ENCODE results near the gene LRP11. TPM values are rescaled to one million over a fixed set of nuclear protein-coding genes. Genes with fewer than 3 reads are reported as not detected.

The LRP11 gene
- total RNA-seq, 1 experiment from 2014 or later: 13.2 TPM

DNA sequence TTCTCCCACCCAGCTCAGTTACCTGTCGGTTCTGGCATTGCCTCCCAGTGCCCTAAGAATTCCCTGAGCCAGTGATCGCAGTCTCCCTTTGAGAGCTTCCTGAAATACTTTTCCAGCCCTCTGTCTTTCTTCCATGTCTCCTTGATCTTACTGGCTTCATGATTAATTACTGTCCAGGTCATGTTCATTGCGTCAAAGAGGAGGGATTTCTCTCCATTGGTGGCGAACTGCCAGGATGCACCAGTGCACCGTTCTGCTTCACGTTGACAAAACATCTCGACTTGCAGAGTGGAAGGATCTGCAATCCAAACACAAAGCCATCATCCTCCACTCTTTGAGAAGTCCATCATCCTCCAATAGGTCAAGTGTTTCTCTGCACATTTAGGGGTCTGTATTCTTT lies 25.2 kb upstream of the LRP11 start:
- Histone ChIP-seq H3K36me3 (replicated peaks; ENCODE audit: control insufficient read depth, insufficient read depth, low read length) (no peaks in the 10 kb centered on the region), H3K4me3 (ENCODE audit: insufficient read depth, low read depth, low read length) (no peak overlapping the region), H3K27me3 (ENCODE audit: control insufficient read depth, insufficient read depth, low read length) (peaks cover 1% of the 10 kb centered on the region; the same call in 1 of the 2 replicates)
- DNase-seq: no peak

DNA sequence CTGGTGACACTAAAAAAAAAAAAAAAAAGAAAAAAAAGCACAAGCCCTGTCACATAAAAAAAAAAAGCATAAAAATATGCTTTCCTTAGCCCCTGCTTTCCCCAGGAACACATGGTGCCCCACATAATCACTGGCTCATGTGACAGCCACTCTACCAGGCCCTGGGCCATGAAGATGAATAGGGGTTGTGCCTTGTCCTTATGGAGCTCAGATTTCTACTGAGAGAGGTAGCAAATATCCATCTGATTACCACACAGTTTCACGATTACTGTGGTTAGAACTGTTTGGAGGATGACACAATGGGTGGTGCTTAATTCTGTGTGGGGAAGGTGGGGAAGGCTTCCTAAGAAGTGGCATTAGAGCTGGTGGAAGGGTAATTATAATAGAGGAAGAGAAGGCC lies 24.5 kb upstream of the LRP11 start:
- no peak for DNase-seq
- Histone ChIP-seq H3K36me3 (replicated peaks; ENCODE audit: control insufficient read depth, insufficient read depth, low read length) (no peaks in the 10 kb centered on the region), H3K4me3 (ENCODE audit: insufficient read depth, low read depth, low read length) (no peak overlapping the region), H3K27me3 (ENCODE audit: control insufficient read depth, insufficient read depth, low read length) (peaks cover 4% of the 10 kb centered on the region; the same call in 1 of the 2 replicates)

DNA sequence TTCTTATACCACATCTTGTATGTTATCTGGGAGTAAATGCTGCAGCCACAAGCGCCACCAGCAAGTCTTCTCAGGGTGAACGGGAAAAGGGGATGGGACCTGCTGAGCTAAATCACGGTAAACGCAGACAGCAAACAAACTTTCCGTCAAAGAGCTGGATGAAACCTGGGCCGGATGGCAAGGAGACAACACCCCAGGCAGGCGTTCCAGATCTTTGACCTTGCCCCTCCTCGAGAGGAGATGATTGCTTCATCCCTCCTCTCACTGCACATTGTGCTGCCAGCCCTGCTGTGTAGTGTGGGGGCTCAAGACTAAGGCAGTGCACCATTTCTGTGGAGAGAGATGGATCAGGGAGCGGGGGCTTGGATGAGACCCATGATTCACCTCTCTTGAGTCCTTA lies 23.9 kb upstream of the LRP11 start:
- H3K36me3 ChIP-seq (replicated peaks; ENCODE audit: control insufficient read depth, insufficient read depth, low read length): no peaks in the 10 kb centered on the region
- no peak for DNase-seq
- H3K27me3 ChIP-seq (ENCODE audit: control insufficient read depth, insufficient read depth, low read length): peaks cover 4% of the 10 kb centered on the region; the same call in 1 of the 2 replicates
- H3K4me3 ChIP-seq (ENCODE audit: insufficient read depth, low read depth, low read length): no peak overlapping the region

DNA sequence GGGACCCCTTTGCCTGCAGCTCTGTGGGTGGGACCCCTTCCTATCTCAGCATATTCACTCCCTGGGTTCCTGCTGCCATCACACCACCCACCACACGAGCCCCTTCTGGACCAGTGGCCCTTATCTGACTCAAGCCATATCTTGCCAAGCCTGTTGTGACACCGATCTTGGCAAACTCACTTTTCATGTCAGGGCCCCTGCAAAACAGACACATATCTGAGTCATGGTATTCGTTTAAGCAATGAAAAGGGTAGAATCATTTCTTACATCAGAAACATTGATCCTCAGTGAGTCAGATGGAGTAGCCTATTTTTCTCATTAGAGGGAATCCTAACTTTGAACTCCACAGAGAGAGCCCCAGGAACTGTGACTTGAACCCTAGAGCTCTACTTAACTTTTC lies 23.2 kb upstream of the LRP11 start:
- H3K36me3 ChIP-seq (replicated peaks; ENCODE audit: control insufficient read depth, insufficient read depth, low read length): no peaks in the 10 kb centered on the region
- H3K27me3 ChIP-seq (ENCODE audit: control insufficient read depth, insufficient read depth, low read length): peaks cover 4% of the 10 kb centered on the region; the same call in 1 of the 2 replicates
- H3K4me3 ChIP-seq (ENCODE audit: insufficient read depth, low read depth, low read length): no peak overlapping the region
- no peak for DNase-seq

DNA sequence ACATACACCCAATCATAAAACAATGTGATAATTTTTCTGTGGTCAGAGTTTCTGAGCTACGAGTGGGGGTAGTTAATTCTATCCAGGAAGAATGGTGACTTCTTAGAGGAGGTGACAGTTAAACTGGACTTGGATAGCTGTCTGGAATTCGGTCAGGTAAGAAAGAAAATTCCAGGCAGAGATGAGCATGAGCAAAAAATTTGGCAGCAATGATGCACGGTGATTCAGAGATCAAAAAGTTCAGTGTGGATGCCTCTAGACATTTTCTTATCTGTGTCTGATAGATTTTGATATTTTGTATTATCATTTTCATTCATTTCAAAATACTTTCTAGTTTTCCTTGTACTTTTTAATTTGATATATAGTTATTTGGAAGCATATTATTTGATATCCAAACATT lies 21.7 kb upstream of the LRP11 start:
- H3K36me3 ChIP-seq (replicated peaks; ENCODE audit: control insufficient read depth, insufficient read depth, low read length): no peaks in the 10 kb centered on the region
- no peak overlapping the region for H3K4me3 ChIP-seq (ENCODE audit: insufficient read depth, low read depth, low read length)
- DNase-seq: no peak
- peaks cover 4% of the 10 kb centered on the region; the same call in 1 of the 2 replicates for H3K27me3 ChIP-seq (ENCODE audit: control insufficient read depth, insufficient read depth, low read length)

DNA sequence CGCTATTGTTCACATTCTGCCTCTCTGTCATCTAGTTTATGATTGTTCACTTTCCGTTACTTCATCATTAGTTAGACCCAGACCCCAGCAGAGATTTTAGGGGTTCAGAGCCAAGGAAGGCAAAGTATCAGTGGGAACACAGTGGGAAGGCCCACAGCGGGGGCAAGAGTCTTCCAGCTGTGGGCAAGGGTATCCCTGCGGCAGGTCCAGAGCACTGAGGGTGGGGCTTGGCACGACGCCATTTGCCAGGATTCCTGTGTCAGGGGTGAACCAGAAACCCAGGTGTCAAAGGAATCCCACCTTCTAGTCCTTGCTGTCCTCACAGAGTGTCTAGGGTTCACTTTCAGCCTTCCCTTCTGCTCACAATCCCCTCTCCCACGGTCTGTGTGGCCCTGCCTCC lies 20.5 kb upstream of the LRP11 start:
- H3K4me3 ChIP-seq (ENCODE audit: insufficient read depth, low read depth, low read length): no peak overlapping the region
- H3K27me3 ChIP-seq (ENCODE audit: control insufficient read depth, insufficient read depth, low read length): peaks cover 5% of the 10 kb centered on the region; the same call in 1 of the 2 replicates
- DNase-seq: no peak
- H3K36me3 ChIP-seq (replicated peaks; ENCODE audit: control insufficient read depth, insufficient read depth, low read length): no peaks in the 10 kb centered on the region

DNA sequence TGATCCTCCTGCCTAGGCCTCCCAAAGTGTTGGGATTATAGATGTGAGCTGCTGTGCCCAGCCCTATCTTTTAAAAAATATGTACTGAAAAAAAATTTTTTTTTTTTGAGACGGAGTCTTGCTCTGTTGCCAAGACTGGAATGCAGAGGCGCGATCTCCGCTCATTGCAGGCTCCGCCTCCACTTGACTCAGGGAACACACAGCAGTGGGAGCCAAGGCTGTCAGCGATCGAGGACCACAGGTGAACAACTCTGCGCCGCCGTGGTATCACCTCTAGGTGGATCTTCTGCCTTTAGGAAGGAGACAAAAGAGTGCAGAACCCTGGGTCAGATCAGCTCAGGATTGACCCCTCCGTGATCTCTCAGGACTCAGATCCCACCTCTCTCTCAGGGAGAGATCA lies 20.1 kb upstream of the LRP11 start:
- no peaks in the 10 kb centered on the region for H3K36me3 ChIP-seq (replicated peaks; ENCODE audit: control insufficient read depth, insufficient read depth, low read length)
- no peak overlapping the region for H3K4me3 ChIP-seq (ENCODE audit: insufficient read depth, low read depth, low read length)
- peaks cover 5% of the 10 kb centered on the region; the same call in 1 of the 2 replicates for H3K27me3 ChIP-seq (ENCODE audit: control insufficient read depth, insufficient read depth, low read length)
- peak; percentile 68 for DNase-seq

DNA sequence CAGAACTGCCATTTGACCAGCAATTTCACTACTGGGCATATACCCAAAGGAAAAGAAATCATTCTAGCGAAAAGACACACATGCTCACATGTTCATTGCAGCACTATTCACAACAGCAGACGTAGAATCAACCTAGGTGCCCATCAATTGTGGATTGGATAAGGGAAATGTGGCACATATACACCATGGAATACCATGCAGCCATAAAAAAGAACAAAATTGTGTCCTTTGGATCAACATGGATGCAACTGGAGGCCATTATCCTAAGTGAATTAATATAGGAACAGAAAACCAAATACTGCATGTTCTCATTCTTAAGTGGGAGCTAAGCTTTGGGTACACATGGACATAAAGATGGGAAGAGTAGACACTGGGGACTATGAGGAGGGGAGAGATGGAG lies 17.7 kb upstream of the LRP11 start:
- no peak for DNase-seq
- H3K27me3 ChIP-seq (ENCODE audit: control insufficient read depth, insufficient read depth, low read length): peaks cover 5% of the 10 kb centered on the region; the same call in 1 of the 2 replicates
- no peak overlapping the region for H3K4me3 ChIP-seq (ENCODE audit: insufficient read depth, low read depth, low read length)
- no peaks in the 10 kb centered on the region for H3K36me3 ChIP-seq (replicated peaks; ENCODE audit: control insufficient read depth, insufficient read depth, low read length)

DNA sequence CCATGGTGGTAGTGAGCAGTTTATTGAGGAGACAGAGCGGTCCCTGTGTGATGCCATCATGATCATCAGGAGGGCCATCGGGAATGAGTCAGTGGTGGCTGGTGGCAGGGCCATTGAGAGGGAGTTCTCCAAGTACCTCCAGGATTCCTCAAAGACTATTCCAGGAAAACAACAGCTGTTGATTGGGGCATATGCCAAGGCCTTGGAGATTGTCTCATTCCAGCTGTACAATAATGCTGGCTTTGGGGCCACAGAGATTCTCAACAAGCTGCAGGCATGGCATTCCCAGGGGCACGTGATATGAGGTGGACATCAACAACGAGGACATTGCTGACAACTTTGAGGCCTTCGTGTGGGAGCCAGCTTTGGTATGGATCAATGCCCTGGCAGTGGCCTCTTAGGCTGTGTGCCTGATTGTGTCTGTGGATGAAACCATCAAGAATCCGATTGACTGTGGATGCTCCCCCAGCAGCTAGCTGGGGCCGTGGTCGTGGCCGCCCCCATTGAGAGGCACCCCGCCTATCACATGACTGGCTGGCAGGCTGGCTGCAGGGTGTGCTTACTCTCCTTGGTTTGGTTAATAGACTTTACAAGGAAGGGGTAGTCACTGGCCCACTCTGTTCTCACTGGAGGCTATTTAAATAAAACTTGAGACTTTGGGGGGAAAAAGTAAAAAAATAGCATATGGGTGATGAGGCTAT lies 17.1 kb upstream of the LRP11 start:
- DNase-seq: no peak
- H3K36me3 ChIP-seq (replicated peaks; ENCODE audit: control insufficient read depth, insufficient read depth, low read length): no peaks in the 10 kb centered on the region
- no peak overlapping the region for H3K4me3 ChIP-seq (ENCODE audit: insufficient read depth, low read depth, low read length)
- peaks cover 5% of the 10 kb centered on the region; the same call in 1 of the 2 replicates for H3K27me3 ChIP-seq (ENCODE audit: control insufficient read depth, insufficient read depth, low read length)

DNA sequence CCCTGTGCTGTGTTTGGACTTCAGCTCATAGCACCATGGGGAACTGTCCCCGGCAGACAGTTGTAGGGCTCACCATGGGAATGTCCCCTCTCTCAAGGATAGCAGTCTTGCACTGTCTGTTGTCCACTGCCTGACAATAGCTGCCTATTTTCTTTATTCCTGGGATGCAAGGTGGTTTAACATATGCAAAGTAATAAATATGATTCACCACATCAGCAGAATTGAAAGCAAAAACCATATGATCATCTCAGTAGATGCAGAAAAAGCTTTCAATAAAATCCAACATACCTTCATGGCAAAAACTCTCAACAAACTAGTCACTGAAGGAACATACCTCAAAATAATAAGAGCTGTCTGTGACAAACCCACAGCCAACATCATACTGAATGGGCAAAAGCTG lies 13.5 kb upstream of the LRP11 start:
- Histone ChIP-seq H3K4me3 (ENCODE audit: insufficient read depth, low read depth, low read length) (no peak overlapping the region), H3K27me3 (ENCODE audit: control insufficient read depth, insufficient read depth, low read length) (peaks cover 1% of the 10 kb centered on the region; the same call in 1 of the 2 replicates), H3K36me3 (replicated peaks; ENCODE audit: control insufficient read depth, insufficient read depth, low read length) (no peaks in the 10 kb centered on the region)
- no peak for DNase-seq

DNA sequence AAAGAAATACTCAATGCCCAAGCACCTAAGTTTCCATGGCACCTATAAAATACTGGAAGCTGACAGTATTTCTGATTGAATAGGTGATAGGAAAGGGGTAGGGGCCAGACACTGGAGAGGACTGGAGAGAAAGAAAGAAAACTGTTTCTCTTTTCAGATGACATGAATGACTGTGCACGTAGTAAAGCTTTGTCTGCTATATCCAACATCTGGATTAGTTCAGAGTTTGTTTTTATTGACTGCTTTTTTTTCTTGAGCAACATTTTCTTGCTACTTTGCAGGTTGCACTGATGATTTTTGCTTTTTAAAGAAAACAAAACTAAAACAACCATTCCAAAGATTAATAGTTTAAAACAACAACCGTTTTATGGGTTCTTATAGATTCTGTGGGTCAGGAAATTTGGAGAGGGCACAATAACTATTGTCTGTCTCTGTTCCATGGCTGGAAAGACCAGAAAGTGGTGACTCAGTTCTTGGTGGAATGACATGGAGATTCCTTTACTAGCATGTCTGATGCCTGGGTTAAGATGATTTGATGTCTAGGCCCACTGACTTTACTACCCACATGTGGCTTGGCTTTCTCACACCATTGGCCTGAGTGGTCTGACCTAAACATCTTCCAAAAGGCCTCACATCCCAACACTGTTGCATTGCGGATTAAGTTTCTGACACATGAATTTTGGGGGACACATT lies 12.2 kb upstream of the LRP11 start:
- DNase-seq: no peak
- no peak overlapping the region for H3K4me3 ChIP-seq (ENCODE audit: insufficient read depth, low read depth, low read length)
- no peaks in the 10 kb centered on the region for H3K36me3 ChIP-seq (replicated peaks; ENCODE audit: control insufficient read depth, insufficient read depth, low read length)

DNA sequence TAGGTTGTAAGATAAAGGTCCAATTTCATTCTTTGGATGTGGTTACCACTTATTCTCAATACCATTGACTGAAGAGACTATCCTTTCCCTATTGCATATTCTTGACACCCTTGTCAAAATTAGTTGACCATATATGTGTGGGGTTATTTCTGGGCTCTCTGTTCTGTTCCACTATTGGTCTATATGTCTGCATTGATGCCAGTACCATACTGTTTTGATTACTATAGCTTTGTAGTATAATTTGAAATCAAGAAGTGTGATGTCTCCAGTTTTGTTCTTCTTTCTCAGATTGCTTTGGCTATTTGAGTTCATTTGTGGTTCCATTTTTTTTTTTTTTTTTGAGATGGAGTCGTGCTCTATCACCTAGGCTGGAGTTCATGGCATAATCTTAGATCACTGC lies 8.1 kb upstream of the LRP11 start:
- Histone ChIP-seq H3K36me3 (replicated peaks; ENCODE audit: control insufficient read depth, insufficient read depth, low read length) (no peaks in the 10 kb centered on the region), H3K27me3 (ENCODE audit: control insufficient read depth, insufficient read depth, low read length) (no peaks in the 10 kb centered on the region), H3K4me3 (ENCODE audit: insufficient read depth, low read depth, low read length) (no peak overlapping the region)
- no peak for DNase-seq

More for the DNA sequence above, 12.2 kb upstream of the LRP11 start:
- peaks cover 1% of the 10 kb centered on the region; the same call in 1 of the 2 replicates for H3K27me3 ChIP-seq (ENCODE audit: control insufficient read depth, insufficient read depth, low read length)

DNA sequence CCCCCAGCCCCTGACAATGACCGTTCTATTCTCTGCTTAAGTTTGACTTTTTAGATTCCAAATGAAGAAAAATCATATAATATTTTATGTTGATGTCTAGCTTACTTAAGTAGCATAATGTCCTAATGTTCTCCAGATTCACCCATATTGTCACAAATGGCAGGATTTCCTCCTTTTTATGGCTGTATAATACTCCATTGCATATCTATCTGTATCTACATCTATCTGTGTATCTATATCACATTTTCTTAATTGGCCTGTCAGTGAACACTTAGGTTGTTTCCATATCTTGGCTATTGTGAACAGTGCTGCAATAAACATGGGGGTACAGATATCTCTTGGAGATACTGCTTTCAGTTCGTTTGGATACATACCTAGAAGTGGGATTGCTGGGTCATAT lies 7.0 kb upstream of the LRP11 start:
- H3K4me3 ChIP-seq (ENCODE audit: insufficient read depth, low read depth, low read length): no peak overlapping the region
- H3K27me3 ChIP-seq (ENCODE audit: control insufficient read depth, insufficient read depth, low read length): no peaks in the 10 kb centered on the region
- no peaks in the 10 kb centered on the region for H3K36me3 ChIP-seq (replicated peaks; ENCODE audit: control insufficient read depth, insufficient read depth, low read length)
- DNase-seq: no peak

DNA sequence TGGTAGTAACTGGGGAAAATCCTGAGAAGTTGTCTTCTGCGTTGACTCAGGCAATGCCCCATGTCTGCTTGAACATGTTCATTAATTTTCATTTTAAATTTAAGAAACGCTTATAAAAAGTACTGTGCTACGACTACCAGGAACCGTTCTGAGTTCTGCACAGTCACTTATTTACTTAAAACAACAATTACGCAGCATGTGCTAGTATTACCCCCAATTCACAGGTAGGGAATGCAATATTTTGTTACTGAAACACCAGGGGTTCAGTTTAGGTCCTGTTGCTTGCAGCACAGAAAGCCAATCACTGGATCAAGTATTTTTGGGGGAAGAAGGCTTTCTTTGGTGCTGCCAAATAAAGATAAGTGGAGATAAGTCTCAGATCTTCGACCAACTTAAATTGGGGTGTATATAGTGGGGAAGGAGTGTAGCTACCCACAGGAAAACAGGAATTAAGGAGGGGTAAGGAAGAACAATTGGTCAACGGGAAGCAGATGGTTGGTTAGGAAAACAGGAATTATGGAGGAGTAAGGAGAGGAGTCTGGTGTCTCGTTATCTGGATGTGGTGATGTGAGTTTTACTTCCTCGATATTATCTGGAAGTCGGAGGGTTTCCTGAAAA lies 5.2 kb upstream of the LRP11 start:
- Histone ChIP-seq H3K4me3 (ENCODE audit: insufficient read depth, low read depth, low read length) (no peak overlapping the region), H3K27me3 (ENCODE audit: control insufficient read depth, insufficient read depth, low read length) (no peaks in the 10 kb centered on the region), H3K36me3 (replicated peaks; ENCODE audit: control insufficient read depth, insufficient read depth, low read length) (no peaks in the 10 kb centered on the region)
- DNase-seq: no peak
